GM18870 (cell line): Measurements from ENCODE around the gene GJC1.
"Not testable (repeated sequence)": the region's sequence is repeated elsewhere in the genome, so short reads cannot be mapped to it uniquely, and the experiment has no call there.

Experiments
- ATAC-seq: cut with Tn5 transposase; IDR thresholded peaks from one replicate; pipeline ENCODE4 v1.9.1; 2021; ENCODE audit warnings: moderate library complexity; ENCODE audit not compliant: unreplicated experiment

GJC1 gene

GRCh38 chr17:44761932-44762810 is 67.9 kb downstream of the GJC1 start:
- no peak for ATAC-seq

- ATAC-seq, result no peak
Measured at GRCh38 chr17:44760474-44761308, 69.4 kb downstream of the GJC1 start.

GRCh38 chr17:44759916-44760243 is 70.2 kb downstream of the GJC1 start:
- ATAC-seq, result no peak

GRCh38 chr17:44759086-44759915 is 70.8 kb downstream of the GJC1 start:
- no peak for ATAC-seq

- ATAC-seq, result no peak
Measured at GRCh38 chr17:44758414-44759085, 71.5 kb downstream of the GJC1 start, which contains the start of gene ADAM11. Gene ADAM11, plus strand, starts transcription at chr17:44758988. Its CDS starts 212 bp downstream, at chr17:44759200.

GRCh38 chr17:44757918-44758413 is 72.1 kb downstream of the GJC1 start:
- no peak for ATAC-seq

- ATAC-seq, result no peak
Measured at GRCh38 chr17:44757045-44757917, 72.8 kb downstream of the GJC1 start.

GRCh38 chr17:44755180-44755579 is 74.9 kb downstream of the GJC1 start:
- ATAC-seq, result not testable (repeated sequence)

GRCh38 chr17:44754276-44754675 is 75.8 kb downstream of the GJC1 start:
- ATAC-seq, result no peak

GRCh38 chr17:44752953-44753861 is 76.9 kb downstream of the GJC1 start:
- no peak for ATAC-seq

- ATAC-seq, result no peak
Measured at GRCh38 chr17:44751806-44752205, 78.3 kb downstream of the GJC1 start.

- no peak for ATAC-seq
Measured at GRCh38 chr17:44751331-44751730, 78.8 kb downstream of the GJC1 start.

- no peak for ATAC-seq
Measured at GRCh38 chr17:44749980-44750318, 80.1 kb downstream of the GJC1 start.

- no peak for ATAC-seq
Measured at GRCh38 chr17:44749076-44749979, 80.8 kb downstream of the GJC1 start.
